Endothelial cell (in vitro differentiated cells): ENCODE results near the gene EPHX1. TPM values are rescaled to one million over a fixed set of nuclear protein-coding genes. Genes with fewer than 3 reads are reported as not detected.
A peak's percentile ranks its signal among the peaks of the same experiment; 100 is the strongest.
"Not testable (repeated sequence)": the region's sequence is repeated elsewhere in the genome, so short reads cannot be mapped to it uniquely, and the experiment has no call there.

Experiments used
- DNase-seq: peaks from one replicate; pipeline ENCODE4 v3.0.0; 2021; ENCODE audit warnings: low spot score
- H3K27ac Mint-ChIP-seq: one replicate; pipeline ENCODE4 v1.8.0; 2021; ENCODE audit warnings: mixed read lengths, inconsistent platforms; ENCODE audit not compliant: unreplicated experiment
- H3K27me3 Mint-ChIP-seq: one replicate; pipeline ENCODE4 v1.8.0; 2021; ENCODE audit warnings: mild to moderate bottlenecking, moderate library complexity, mixed read lengths, inconsistent platforms; ENCODE audit not compliant: unreplicated experiment
- H3K36me3 Mint-ChIP-seq: one replicate; pipeline ENCODE4 v1.8.0; 2021; ENCODE audit warnings: mild to moderate bottlenecking, low read depth, mixed read lengths, inconsistent platforms; ENCODE audit not compliant: unreplicated experiment
- H3K4me1 Mint-ChIP-seq: one replicate; pipeline ENCODE4 v1.8.0; 2021; ENCODE audit warnings: mild to moderate bottlenecking, mixed read lengths, inconsistent platforms; ENCODE audit not compliant: unreplicated experiment
- H3K4me3 Mint-ChIP-seq: one replicate; pipeline ENCODE4 v1.8.0; 2021; ENCODE audit warnings: mild to moderate bottlenecking, mixed read lengths, inconsistent platforms; ENCODE audit not compliant: unreplicated experiment
- H3K9me3 Mint-ChIP-seq: one replicate; pipeline ENCODE4 v1.8.0; 2021; ENCODE audit warnings: mixed read lengths, inconsistent platforms; ENCODE audit not compliant: unreplicated experiment
- total RNA-seq: library from RNA; stranded (reverse); fragmentation: NEBNext Ultra II Directional; extraction: Animal tissue kit (Norgen Biotek cat#: 25700); gene quantifications from one replicate; pipeline ENCODE4 v1.2.1, GENCODE V29; 2021; ENCODE audit not compliant: unreplicated experiment
- TF ChIP-seq, protein P1 (sequence below): fragments of 200-600 bp; sonication (generic); IDR thresholded peaks from one replicate; pipeline ENCODE4 v1.5.0; 2021; ENCODE audit warnings: antibody characterized with exemption; ENCODE audit not compliant: unreplicated experiment

EPHX1 gene
- total RNA-seq, 1 donor from 2014 or later, result 45.0 TPM

DNA sequence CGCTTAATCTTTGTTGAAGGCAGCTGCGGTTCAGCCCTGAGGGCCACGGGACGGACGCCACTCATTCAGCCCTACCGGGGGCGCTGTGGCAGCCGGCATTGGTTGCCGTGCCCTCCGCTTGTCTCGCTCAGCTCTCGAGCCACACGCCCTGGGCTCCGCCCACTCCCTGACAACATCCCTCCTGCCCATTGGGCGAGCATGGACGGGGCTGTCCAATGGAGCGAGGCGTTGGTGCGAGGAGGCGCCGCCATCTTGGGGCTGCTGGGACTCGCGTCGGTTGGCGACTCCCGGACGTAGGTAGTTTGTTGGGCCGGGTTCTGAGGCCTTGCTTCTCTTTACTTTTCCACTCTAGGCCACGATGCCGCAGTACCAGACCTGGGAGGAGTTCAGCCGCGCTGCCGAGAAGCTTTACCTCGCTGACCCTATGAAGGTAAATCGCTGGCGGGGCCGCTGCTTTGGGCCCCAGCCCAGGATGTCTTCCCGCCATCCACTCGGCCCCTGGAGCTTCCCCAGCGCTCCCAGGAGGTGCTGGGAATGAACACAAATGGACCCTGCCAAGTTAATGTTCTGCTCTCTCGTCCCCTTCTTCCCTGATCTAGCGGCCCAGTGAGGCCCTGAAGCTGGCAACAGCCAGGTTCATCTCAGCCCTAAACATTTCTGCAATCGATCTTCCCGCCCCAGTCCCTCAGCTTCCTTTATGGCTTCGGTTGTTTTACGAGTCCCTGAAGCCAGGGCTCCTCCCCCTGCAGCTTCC, 32.2 kb upstream of the EPHX1 start, which contains the start of gene SRP9:
Gene SRP9 (plus strand): TSS at position 244 of the 754 bp plus-strand sequence. CDS start 115 bp downstream, at position 359.
- Mint-ChIP-seq H3K27ac (no peak within 1 kb of the TSS), H3K9me3 (no peaks in the 10 kb centered on the region), H3K4me3 (no peak within 1 kb of the TSS), H3K4me1 (peaks cover 24% of the 10 kb centered on the region), H3K36me3 (peaks cover 6% of the 10 kb centered on the region), H3K27me3 (peaks cover 2% of the 10 kb centered on the region)
- TF ChIP-seq, protein P1, sequence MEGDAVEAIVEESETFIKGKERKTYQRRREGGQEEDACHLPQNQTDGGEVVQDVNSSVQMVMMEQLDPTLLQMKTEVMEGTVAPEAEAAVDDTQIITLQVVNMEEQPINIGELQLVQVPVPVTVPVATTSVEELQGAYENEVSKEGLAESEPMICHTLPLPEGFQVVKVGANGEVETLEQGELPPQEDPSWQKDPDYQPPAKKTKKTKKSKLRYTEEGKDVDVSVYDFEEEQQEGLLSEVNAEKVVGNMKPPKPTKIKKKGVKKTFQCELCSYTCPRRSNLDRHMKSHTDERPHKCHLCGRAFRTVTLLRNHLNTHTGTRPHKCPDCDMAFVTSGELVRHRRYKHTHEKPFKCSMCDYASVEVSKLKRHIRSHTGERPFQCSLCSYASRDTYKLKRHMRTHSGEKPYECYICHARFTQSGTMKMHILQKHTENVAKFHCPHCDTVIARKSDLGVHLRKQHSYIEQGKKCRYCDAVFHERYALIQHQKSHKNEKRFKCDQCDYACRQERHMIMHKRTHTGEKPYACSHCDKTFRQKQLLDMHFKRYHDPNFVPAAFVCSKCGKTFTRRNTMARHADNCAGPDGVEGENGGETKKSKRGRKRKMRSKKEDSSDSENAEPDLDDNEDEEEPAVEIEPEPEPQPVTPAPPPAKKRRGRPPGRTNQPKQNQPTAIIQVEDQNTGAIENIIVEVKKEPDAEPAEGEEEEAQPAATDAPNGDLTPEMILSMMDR, result peak; percentile 74
- peak; percentile 99 for DNase-seq

DNA sequence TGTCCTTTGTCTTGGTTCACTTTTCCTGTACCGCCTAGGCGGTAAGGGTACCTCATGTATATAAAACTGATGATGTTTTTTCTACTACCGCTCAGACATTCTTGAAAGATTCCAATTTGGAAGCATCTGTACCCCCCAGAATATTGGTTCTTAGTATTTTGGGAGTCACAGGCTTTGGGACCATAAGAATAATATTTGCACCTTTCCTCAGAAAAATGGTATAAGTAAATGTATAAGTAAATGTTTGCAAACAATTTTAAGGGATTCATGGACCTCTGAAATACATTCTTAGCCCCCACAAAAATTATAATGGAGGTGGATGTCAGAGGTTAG, 31.6 kb upstream of the EPHX1 start:
- Mint-ChIP-seq H3K36me3 (peaks cover 6% of the 10 kb centered on the region), H3K27me3 (peaks cover 2% of the 10 kb centered on the region), H3K27ac (no peak overlapping the region), H3K4me3 (no peak overlapping the region), H3K4me1 (peaks cover 24% of the 10 kb centered on the region), H3K9me3 (no peaks in the 10 kb centered on the region)
- DNase-seq, result no peak
- TF ChIP-seq, protein P1, result no peak

DNA sequence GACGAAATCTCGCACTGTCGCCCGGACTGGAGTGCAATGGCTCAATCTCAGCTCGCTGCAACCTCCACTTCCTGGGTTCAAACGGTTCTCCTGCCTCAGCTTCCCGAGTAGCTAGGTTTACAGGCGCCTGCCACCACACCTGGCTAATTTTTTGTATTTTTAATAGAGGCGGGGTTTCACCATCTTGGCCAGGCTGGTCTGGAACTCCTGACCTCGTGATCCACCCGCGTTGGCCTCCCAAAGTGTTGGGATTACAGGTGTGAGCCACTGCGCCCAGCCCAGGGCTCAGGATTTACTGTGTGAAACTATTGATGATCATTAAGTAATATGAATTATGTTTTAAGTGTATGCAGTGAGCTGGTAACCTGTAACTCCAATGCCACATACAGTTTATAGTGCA, 30.8 kb upstream of the EPHX1 start:
- not testable (repeated sequence) for H3K27ac Mint-ChIP-seq, DNase-seq, H3K36me3 Mint-ChIP-seq, H3K4me3 Mint-ChIP-seq, H3K9me3 Mint-ChIP-seq, H3K27me3 Mint-ChIP-seq
- peaks cover 26% of the 10 kb centered on the region for H3K4me1 Mint-ChIP-seq

- Mint-ChIP-seq H3K4me3 (no peak overlapping the region), H3K4me1 (peaks cover 23% of the 10 kb centered on the region), H3K9me3 (no peaks in the 10 kb centered on the region)
These were observed 29.8 kb upstream of the EPHX1 start for GRCh38 chr1:225780134-225780533.

GRCh38 chr1:225780630-225781029, 29.3 kb upstream of the EPHX1 start:
- DNase-seq, result no peak
- Mint-ChIP-seq H3K9me3 (no peaks in the 10 kb centered on the region), H3K27ac (peak overlapping the region; percentile 28), H3K36me3 (peaks cover 9% of the 10 kb centered on the region), H3K27me3 (no peaks in the 10 kb centered on the region), H3K4me3 (peak overlapping the region; percentile 43), H3K4me1 (peaks cover 23% of the 10 kb centered on the region)
- TF ChIP-seq, protein P1, result no peak

More at GRCh38 chr1:225780134-225780533, 29.8 kb upstream of the EPHX1 start:
- Mint-ChIP-seq H3K36me3 (peaks cover 9% of the 10 kb centered on the region), H3K27me3 (no peaks in the 10 kb centered on the region), H3K27ac (no peak overlapping the region)
- TF ChIP-seq, protein P1, result no peak
- DNase-seq, result no peak

DNA sequence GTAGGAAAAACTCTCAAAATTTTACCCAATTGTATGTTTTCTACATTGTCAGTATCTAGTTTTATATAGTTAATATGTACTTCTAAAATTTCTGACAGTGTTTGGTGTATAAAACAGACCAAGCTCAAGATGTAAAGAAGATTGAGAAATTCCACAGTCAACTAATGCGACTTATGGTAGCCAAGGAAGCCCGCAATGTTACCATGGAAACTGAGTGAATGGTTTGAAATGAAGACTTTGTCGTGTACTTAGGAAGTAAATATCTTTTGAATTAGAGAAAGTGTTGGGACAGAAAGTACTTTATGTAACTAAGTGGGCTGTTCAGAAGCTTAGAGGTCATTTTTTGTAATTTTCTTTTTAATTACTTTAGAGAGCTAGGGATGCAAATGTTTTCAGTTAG, 20.8 kb upstream of the EPHX1 start:
- H3K9me3 Mint-ChIP-seq, H3K27me3 Mint-ChIP-seq, H3K4me1 Mint-ChIP-seq, DNase-seq, H3K27ac Mint-ChIP-seq, H3K4me3 Mint-ChIP-seq: not testable (repeated sequence)
- peaks cover 61% of the 10 kb centered on the region for H3K36me3 Mint-ChIP-seq
